Stimulated activated CD4-positive, alpha-beta T cell treated with anti-CD3 and anti-CD28 coated beads, Interleukin-4, amount 100 ng/mL, for 48 hours (primary cell): Measurements from ENCODE around the gene ARID4B.

Experiments used
- DNase-seq, 2 donors: peaks; one replicate each; pipeline ENCODE4 v3.0.0-alpha.2; 2020; ENCODE audit warnings: low read depth in 2 of 2

Gene ARID4B

DNA sequence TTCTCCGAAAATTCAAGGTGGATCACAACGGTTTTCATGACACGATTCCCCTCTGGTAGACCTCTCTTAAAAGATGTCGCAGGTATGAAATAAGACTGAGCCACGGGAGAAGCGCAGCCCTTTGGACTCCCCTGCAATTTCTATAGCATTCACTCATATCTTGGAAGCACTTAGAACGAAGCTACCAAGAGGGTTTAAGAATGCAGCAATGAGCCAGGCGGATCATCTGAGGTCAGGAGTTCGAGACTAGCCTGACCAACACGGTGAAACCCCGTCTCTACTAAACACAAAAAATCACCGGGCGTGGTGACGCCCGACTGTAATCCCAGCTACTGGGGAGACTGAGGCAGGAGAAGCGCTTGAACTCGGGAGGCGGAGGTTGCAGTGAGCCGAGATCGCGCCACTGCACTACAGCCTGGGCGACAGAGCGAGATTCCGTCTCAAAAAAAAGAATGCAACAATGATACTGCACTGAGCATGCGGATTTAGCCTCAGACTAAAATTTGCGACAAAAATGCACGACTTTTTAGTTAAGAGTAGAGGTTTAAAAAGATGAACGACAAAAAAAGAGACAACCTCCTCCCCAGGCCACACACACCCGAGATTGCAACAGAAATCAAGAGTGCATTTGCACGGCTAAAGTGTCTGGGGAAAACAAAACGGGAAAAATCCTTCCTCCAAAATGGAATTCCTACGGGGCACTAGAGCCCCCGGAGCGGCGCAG is 200.1 kb downstream of the ARID4B start:
- no peak for DNase-seq

- DNase-seq, result no peak
These were observed 200.8 kb downstream of the ARID4B start for GRCh38 chr1:235127203-235127602.

GRCh38 chr1:235124665-235125064 is 203.3 kb downstream of the ARID4B start:
- DNase-seq, result no peak

GRCh38 chr1:235124111-235124510 is 203.9 kb downstream of the ARID4B start:
- DNase-seq, result no peak

- no peak for DNase-seq
These were observed 205.6 kb downstream of the ARID4B start for GRCh38 chr1:235122348-235122747.
